OCI-LY3 (cell line): ENCODE measurements around the gene OAF.

Experiments
- H2AFZ ChIP-seq: fragments of 200-600, 300-600 bp; shearing (Covaris generic); 2 replicates; pipeline ENCODE4 v1.6.0; 2014; ENCODE audit warnings: antibody characterized with exemption, low read depth, low read length
- H3K27ac ChIP-seq: fragments of 200-600, 300-600 bp; sonication (generic); 2 replicates; pipeline ENCODE4 v1.5.1; 2014; ENCODE audit warnings: mild to moderate bottlenecking, low read length, moderate library complexity, mixed read lengths
- H3K27me3 ChIP-seq: fragments of 200-600, 300-600 bp; sonication (generic); 2 replicates; pipeline ENCODE4 v1.6.1; 2014; ENCODE audit warnings: low read depth, low read length, mixed read lengths
- H3K36me3 ChIP-seq: fragments of 200-600, 300-600 bp; sonication (generic); replicated peaks from 2 replicates; pipeline ENCODE3; 2014; ENCODE audit warnings: low read depth, low read length, mixed read lengths
- H3K4me1 ChIP-seq: fragments of 300-600, 200-600 bp; sonication (generic); 2 replicates; pipeline ENCODE4 v1.6.1; 2014; ENCODE audit warnings: low read length, mixed read lengths
- H3K4me2 ChIP-seq: fragments of 200-600, 300-600 bp; sonication (generic); 2 replicates; pipeline ENCODE4 v1.6.1; 2014; ENCODE audit warnings: low read length, mixed read lengths
- H3K4me3 ChIP-seq: fragments of 300-600, 200-600 bp; sonication (generic); 2 replicates; pipeline ENCODE4 v1.5.1; 2014; ENCODE audit warnings: antibody characterized with exemption, mild to moderate bottlenecking, low read length, moderate library complexity
- H3K79me2 ChIP-seq: fragments of 300-600, 200-600 bp; shearing (Covaris generic); 2 replicates; pipeline ENCODE4 v1.6.1; 2014; ENCODE audit warnings: mild to moderate bottlenecking, low read length, mixed read lengths
- H3K9ac ChIP-seq: fragments of 300-600, 200-600 bp; shearing (Covaris generic); 2 replicates; pipeline ENCODE4 v1.6.0; 2014; ENCODE audit warnings: mild to moderate bottlenecking, low read length, moderate library complexity
- H3K9me3 ChIP-seq: fragments of 200-600, 300-600 bp; shearing (Covaris generic); 2 replicates; pipeline ENCODE4 v1.6.1; 2014; ENCODE audit warnings: low read length, mixed read lengths; ENCODE audit not compliant: insufficient read depth
- H4K20me1 ChIP-seq: fragments of 200-600, 300-600 bp; sonication (generic); 2 replicates; pipeline ENCODE4 v1.6.1; 2016; ENCODE audit warnings: low read length, mixed read lengths; ENCODE audit not compliant: insufficient read depth
- CTCF ChIP-seq: fragments of 200-600, 300-600 bp; sonication (generic); IDR thresholded peaks from 2 replicates; pipeline ENCODE4 v1.5.1; 2014; ENCODE audit warnings: antibody characterized with exemption, low read length, low read depth
- EZH2phosphoT487 ChIP-seq: fragments of 200-600 bp; shearing (Covaris generic); IDR thresholded peaks from 2 replicates; pipeline ENCODE4 v1.6.1; 2018; ENCODE audit warnings: antibody characterized with exemption, mixed run types, low read depth

Gene OAF

GRCh38 chr11:120230433-120231071, 19.7 kb downstream of the OAF start:
- Histone ChIP-seq H3K4me1 (peaks cover 8% of the 10 kb centered on the region), H3K9me3 (no peaks in the 10 kb centered on the region), H4K20me1 (0 out of 2 replicates have a peak, but pooled peaks cover 4% of the 10 kb centered on the region), H3K4me2 (no peak overlapping the region), H3K36me3 (no peaks in the 10 kb centered on the region), H3K79me2 (no peaks in the 10 kb centered on the region), H3K9ac (no peak overlapping the region), H3K27me3 (peaks cover 38% of the 10 kb centered on the region), H2AFZ (no peak overlapping the region), H3K4me3 (no peak overlapping the region), H3K27ac (no peak overlapping the region)
- TF ChIP-seq EZH2phosphoT487, result no peak
- TF ChIP-seq CTCF, result no peak

GRCh38 chr11:120231963-120232362, 21.1 kb downstream of the OAF start:
- no peaks in the 10 kb centered on the region for H3K36me3 ChIP-seq
- no peak overlapping the region for H3K9ac ChIP-seq
- TF ChIP-seq EZH2phosphoT487 (no peak), CTCF (no peak)
- H3K4me1 ChIP-seq, result peaks cover 5% of the 10 kb centered on the region
- H3K4me2 ChIP-seq, result no peak overlapping the region
- H4K20me1 ChIP-seq, result 0 out of 2 replicates have a peak, but pooled peaks cover 4% of the 10 kb centered on the region
- no peak overlapping the region for H3K4me3 ChIP-seq
- H3K79me2 ChIP-seq, result no peaks in the 10 kb centered on the region
- H3K27me3 ChIP-seq, result peaks cover 50% of the 10 kb centered on the region
- H2AFZ ChIP-seq, result no peak overlapping the region
- no peaks in the 10 kb centered on the region for H3K9me3 ChIP-seq
- H3K27ac ChIP-seq, result no peak overlapping the region

GRCh38 chr11:120233207-120233803, 22.5 kb downstream of the OAF start:
- Histone ChIP-seq H3K9me3 (no peaks in the 10 kb centered on the region), H3K4me1 (no peaks in the 10 kb centered on the region), H3K4me3 (no peak overlapping the region), H3K27me3 (peaks cover 58% of the 10 kb centered on the region), H3K9ac (no peak overlapping the region), H3K36me3 (no peaks in the 10 kb centered on the region), H3K27ac (no peak overlapping the region), H3K79me2 (no peaks in the 10 kb centered on the region), H3K4me2 (no peak overlapping the region), H4K20me1 (0 out of 2 replicates have a peak, but pooled peaks cover 4% of the 10 kb centered on the region), H2AFZ (no peak overlapping the region)
- no peak for TF ChIP-seq EZH2phosphoT487
- TF ChIP-seq CTCF, result no peak

- H3K4me3 ChIP-seq, result no peak overlapping the region
- H2AFZ ChIP-seq, result no peak overlapping the region
- no peaks in the 10 kb centered on the region for H3K4me1 ChIP-seq
- no peak overlapping the region for H3K9ac ChIP-seq
- no peak overlapping the region for H3K27ac ChIP-seq
- no peak overlapping the region for H3K4me2 ChIP-seq
- H4K20me1 ChIP-seq, result 0 out of 2 replicates have a peak, but pooled peaks cover 4% of the 10 kb centered on the region
- TF ChIP-seq CTCF (peak; percentile 96), EZH2phosphoT487 (no peak)
- H3K9me3 ChIP-seq, result no peaks in the 10 kb centered on the region
- H3K79me2 ChIP-seq, result no peaks in the 10 kb centered on the region
- H3K36me3 ChIP-seq, result no peaks in the 10 kb centered on the region
- H3K27me3 ChIP-seq, result peaks cover 67% of the 10 kb centered on the region
Observed at GRCh38 chr11:120235024-120235628, 24.3 kb downstream of the OAF start.
